Measurements from ENCODE around the gene PPA2. TPM values are rescaled to one million over a fixed set of nuclear protein-coding genes. Genes with fewer than 3 reads are reported as not detected.
"Not testable (repeated sequence)": the region's sequence is repeated elsewhere in the genome, so short reads cannot be mapped to it uniquely, and the experiment has no call there.

PPA2 gene
- total RNA-seq, 1 experiment from 2014 or later = 74.5 TPM

GRCh38 chr4:105469736-105470135, 4.1 kb downstream of the PPA2 start:
- H3K36me3 ChIP-seq (ENCODE audit: low read depth) = peaks cover 10% of the 10 kb centered on the region; the same call in 1 of the 2 replicates
- TF ChIP-seq, protein P1, sequence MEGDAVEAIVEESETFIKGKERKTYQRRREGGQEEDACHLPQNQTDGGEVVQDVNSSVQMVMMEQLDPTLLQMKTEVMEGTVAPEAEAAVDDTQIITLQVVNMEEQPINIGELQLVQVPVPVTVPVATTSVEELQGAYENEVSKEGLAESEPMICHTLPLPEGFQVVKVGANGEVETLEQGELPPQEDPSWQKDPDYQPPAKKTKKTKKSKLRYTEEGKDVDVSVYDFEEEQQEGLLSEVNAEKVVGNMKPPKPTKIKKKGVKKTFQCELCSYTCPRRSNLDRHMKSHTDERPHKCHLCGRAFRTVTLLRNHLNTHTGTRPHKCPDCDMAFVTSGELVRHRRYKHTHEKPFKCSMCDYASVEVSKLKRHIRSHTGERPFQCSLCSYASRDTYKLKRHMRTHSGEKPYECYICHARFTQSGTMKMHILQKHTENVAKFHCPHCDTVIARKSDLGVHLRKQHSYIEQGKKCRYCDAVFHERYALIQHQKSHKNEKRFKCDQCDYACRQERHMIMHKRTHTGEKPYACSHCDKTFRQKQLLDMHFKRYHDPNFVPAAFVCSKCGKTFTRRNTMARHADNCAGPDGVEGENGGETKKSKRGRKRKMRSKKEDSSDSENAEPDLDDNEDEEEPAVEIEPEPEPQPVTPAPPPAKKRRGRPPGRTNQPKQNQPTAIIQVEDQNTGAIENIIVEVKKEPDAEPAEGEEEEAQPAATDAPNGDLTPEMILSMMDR (conservative IDR thresholded peaks at IDR 0.05) = no peak
- TF ChIP-seq EZH2 (IDR thresholded peaks at IDR 0.05; ENCODE audit: low read depth) = no peak

GRCh38 chr4:105466580-105466979, 7.3 kb downstream of the PPA2 start:
- Histone ChIP-seq H3K4me2 (no peak overlapping the region), H3K79me2 (ENCODE audit: low read depth) (peaks cover 43% of the 10 kb centered on the region), H3K4me3 (no peak overlapping the region), H2AFZ (no peak overlapping the region), H3K36me3 (ENCODE audit: low read depth) (peaks cover 10% of the 10 kb centered on the region; the same call in 1 of the 2 replicates), H3K27ac (no peak overlapping the region), H4K20me1 (ENCODE audit: insufficient read depth) (peaks cover 10% of the 10 kb centered on the region), H3K9me3 (ENCODE audit: insufficient read depth, low read depth) (no peaks in the 10 kb centered on the region; the same call in 1 of the 2 replicates), H3K4me1 (replicated peaks; ENCODE audit: insufficient read depth) (peaks cover 11% of the 10 kb centered on the region), H3F3A (ENCODE audit: insufficient read depth, low read depth) (peaks cover 4% of the 10 kb centered on the region; the same call in 1 of the 2 replicates), H3K27me3 (ENCODE audit: insufficient read depth, low read depth) (no peaks in the 10 kb centered on the region), H3K9me2 (ENCODE audit: insufficient read depth) (no peaks in the 10 kb centered on the region)
- DNase-seq = no peak
- no peak for TF ChIP-seq EZH2 (IDR thresholded peaks at IDR 0.05; ENCODE audit: low read depth)
- BruUV-seq (replicated peaks) = no TSS peak
- intact Hi-C loops (cut with micrococcal nuclease; ENCODE audit: unreplicated experiment) = no loop called here
- POLR2A ChIA-PET (ENCODE audit: unreplicated experiment) = interaction anchor here (0.5 kb wide), 1 partner anchor 18 kb away, joined by 3 read pairs; no protein-coding TSS in a partner anchor
- CTCF ChIA-PET = no interaction called here

More at GRCh38 chr4:105469736-105470135, 4.1 kb downstream of the PPA2 start:
- Histone ChIP-seq H3K27me3 (ENCODE audit: insufficient read depth, low read depth) (no peaks in the 10 kb centered on the region), H3K27ac (no peak overlapping the region), H4K20me1 (ENCODE audit: insufficient read depth) (peaks cover 14% of the 10 kb centered on the region), H3K4me2 (no peak overlapping the region), H3K4me1 (replicated peaks; ENCODE audit: insufficient read depth) (peaks cover 16% of the 10 kb centered on the region), H3K79me2 (ENCODE audit: low read depth) (peaks cover 59% of the 10 kb centered on the region), H3K4me3 (no peak overlapping the region), H3F3A (ENCODE audit: insufficient read depth, low read depth) (0 out of 2 replicates have a peak, but pooled peaks cover 3% of the 10 kb centered on the region), H2AFZ (no peak overlapping the region), H3K9me3 (ENCODE audit: insufficient read depth, low read depth) (no peaks in the 10 kb centered on the region), H3K9me2 (ENCODE audit: insufficient read depth) (no peaks in the 10 kb centered on the region)
- DNase-seq = no peak
- POLR2A ChIA-PET (ENCODE audit: unreplicated experiment) = no interaction called here
- intact Hi-C loops (cut with micrococcal nuclease; ENCODE audit: unreplicated experiment) = loop anchor here (5.0 kb wide), 4 partner anchors 322 to 1472 kb away; partner anchors contain the start of gene TET2
- CTCF ChIA-PET = no interaction called here
- no TSS peak for BruUV-seq (replicated peaks)

GRCh38 chr4:105464563-105464962, 9.3 kb downstream of the PPA2 start:
- POLR2A ChIA-PET (ENCODE audit: unreplicated experiment); H3F3A ChIP-seq (ENCODE audit: insufficient read depth, low read depth); intact Hi-C loops (cut with micrococcal nuclease; ENCODE audit: unreplicated experiment); BruUV-seq (replicated peaks); H3K4me3 ChIP-seq; H3K27ac ChIP-seq; H2AFZ ChIP-seq; DNase-seq; H4K20me1 ChIP-seq (ENCODE audit: insufficient read depth); H3K4me1 ChIP-seq (replicated peaks; ENCODE audit: insufficient read depth); H3K9me2 ChIP-seq (ENCODE audit: insufficient read depth); H3K27me3 ChIP-seq (ENCODE audit: insufficient read depth, low read depth); H3K36me3 ChIP-seq (ENCODE audit: low read depth); H3K9me3 ChIP-seq (ENCODE audit: insufficient read depth, low read depth); H3K4me2 ChIP-seq; CTCF ChIA-PET: not testable (repeated sequence)
- H3K79me2 ChIP-seq (ENCODE audit: low read depth) = peaks cover 22% of the 10 kb centered on the region

DNA sequence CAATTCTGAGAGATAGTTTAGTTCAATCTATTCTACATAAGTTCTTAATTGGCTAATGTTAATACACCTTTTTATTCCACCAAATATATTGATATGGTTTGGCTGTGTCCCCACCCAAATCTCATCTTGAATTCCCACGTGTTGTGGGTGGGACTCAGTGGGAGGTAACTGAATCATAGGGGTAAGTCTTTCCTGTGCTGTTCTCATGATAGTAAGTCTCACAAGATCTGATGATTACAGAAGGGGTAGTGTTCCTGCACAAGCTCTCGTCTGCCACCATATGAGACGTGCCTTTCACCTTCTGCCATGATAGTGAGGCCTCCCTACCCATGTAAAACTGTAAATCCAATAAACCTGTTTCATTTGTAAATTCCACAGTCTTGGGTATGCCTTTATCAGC, 11.3 kb downstream of the PPA2 start:
- Histone ChIP-seq H3K4me2 (no peak overlapping the region), H3K27me3 (ENCODE audit: insufficient read depth, low read depth) (no peaks in the 10 kb centered on the region), H3K4me3 (no peak overlapping the region), H2AFZ (no peak overlapping the region), H3K79me2 (ENCODE audit: low read depth) (peaks cover 6% of the 10 kb centered on the region; the same call in 1 of the 2 replicates), H3K36me3 (ENCODE audit: low read depth) (no peaks in the 10 kb centered on the region), H3K9me2 (ENCODE audit: insufficient read depth) (no peaks in the 10 kb centered on the region), H3K9me3 (ENCODE audit: insufficient read depth, low read depth) (no peaks in the 10 kb centered on the region; the same call in 1 of the 2 replicates), H4K20me1 (ENCODE audit: insufficient read depth) (no peaks in the 10 kb centered on the region), H3F3A (ENCODE audit: insufficient read depth, low read depth) (peaks cover 6% of the 10 kb centered on the region; the same call in 1 of the 2 replicates), H3K4me1 (replicated peaks; ENCODE audit: insufficient read depth) (peaks cover 8% of the 10 kb centered on the region), H3K27ac (no peak overlapping the region)
- intact Hi-C loops (cut with micrococcal nuclease; ENCODE audit: unreplicated experiment) = no loop called here
- TF ChIP-seq EZH2 (IDR thresholded peaks at IDR 0.05; ENCODE audit: low read depth) = no peak
- TF ChIP-seq, protein P1 (conservative IDR thresholded peaks at IDR 0.05) = no peak
- ChIA-PET POLR2A (ENCODE audit: unreplicated experiment) (no interaction called here), CTCF (no interaction called here)
- DNase-seq = no peak
- no TSS peak for BruUV-seq (replicated peaks)
